GM19035 (cell line): Measurements from ENCODE around the gene TAF5L.
"Not testable (repeated sequence)": the region's sequence is repeated elsewhere in the genome, so short reads cannot be mapped to it uniquely, and the experiment has no call there.

Source experiments
- ATAC-seq: cut with Tn5 transposase; IDR thresholded peaks from one replicate; pipeline ENCODE4 v1.9.1; 2021; ENCODE audit not compliant: unreplicated experiment

Gene TAF5L

DNA sequence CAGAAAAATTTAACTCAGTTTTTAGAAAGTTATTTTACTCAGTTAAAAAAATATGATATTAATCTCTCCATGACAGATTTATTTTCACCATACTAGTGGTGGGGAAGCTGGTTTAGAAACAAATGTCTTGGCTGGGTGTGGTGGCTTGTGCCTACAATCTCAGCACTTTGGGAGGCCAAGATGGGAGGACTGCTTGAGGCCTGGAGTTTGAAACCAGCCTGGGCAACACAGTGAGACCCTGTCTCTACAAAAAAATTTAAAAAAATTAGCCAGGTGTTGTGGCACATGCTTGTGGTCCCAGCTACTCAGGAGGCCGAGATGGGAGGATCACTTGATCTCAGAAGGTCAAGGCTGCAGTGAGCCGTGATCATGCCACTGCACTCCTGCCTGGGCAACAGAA, 17.3 kb downstream of the TAF5L start:
- no peak for ATAC-seq

DNA sequence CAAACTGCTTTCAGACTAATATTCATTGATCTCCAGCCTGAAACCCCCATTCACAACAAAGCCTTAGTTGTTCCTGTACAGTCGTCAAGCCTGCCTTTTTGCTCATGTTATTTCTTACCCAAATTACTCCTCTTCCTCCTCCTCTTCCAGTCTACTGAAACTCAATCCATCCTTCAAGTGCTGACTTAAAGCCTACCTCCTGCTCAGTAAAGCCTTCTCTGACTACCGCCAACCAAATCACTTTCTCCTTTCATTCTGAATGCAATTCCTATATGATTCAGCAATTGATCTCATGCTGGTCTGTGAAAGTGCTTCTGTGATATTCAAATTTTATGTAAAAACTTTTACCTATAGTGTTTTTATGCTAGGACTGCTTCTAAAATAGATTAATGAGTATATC, 18.6 kb downstream of the TAF5L start:
- no peak for ATAC-seq

DNA sequence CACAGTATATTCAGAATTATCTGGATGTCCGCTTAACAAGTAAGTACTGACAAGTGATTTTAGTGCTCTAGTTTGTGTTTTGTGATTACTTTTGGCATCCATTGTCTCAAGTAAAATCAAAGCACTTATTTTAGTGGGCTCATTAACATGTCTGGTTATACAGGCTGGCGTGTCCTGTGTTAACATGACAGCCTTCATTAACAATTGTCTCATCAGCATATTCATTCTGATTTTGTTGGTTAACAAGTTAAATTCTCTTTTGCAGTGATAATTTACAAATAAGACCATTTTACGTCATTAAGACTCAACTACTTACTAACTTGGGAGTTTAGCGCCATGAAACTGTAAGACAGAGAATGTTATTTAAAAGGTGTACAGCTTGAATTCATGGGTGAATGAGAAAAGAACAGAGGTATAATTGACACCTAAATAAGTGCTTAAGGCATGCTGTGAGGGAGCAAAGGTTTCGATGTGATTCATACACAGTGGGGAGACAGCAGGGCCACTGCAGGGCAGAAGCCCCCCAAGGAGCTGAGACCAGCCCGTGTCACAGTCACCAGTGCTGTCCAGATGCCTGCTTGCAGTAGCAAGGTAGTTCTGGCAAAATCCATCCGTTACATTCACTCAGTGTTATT, 22.4 kb downstream of the TAF5L start:
- ATAC-seq = no peak

DNA sequence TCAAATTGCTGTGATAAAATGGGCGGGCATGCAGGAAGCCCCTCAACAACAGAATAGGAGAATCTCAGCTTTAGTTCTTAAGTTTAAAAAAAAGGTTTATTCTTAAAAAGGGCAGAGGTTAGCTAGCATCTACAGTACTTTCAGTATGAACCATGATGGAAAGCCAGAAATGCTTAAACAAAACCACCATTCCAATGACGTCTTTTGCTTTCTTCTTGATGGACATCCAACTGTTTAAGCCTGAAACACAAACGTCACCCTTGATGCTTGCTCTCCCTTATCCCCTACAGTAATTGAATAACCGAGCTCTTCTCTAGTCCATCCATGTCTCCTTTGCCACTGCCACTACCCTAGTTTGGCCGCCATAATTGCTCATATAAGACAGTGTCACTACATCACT, 25.7 kb downstream of the TAF5L start:
- ATAC-seq = no peak

DNA sequence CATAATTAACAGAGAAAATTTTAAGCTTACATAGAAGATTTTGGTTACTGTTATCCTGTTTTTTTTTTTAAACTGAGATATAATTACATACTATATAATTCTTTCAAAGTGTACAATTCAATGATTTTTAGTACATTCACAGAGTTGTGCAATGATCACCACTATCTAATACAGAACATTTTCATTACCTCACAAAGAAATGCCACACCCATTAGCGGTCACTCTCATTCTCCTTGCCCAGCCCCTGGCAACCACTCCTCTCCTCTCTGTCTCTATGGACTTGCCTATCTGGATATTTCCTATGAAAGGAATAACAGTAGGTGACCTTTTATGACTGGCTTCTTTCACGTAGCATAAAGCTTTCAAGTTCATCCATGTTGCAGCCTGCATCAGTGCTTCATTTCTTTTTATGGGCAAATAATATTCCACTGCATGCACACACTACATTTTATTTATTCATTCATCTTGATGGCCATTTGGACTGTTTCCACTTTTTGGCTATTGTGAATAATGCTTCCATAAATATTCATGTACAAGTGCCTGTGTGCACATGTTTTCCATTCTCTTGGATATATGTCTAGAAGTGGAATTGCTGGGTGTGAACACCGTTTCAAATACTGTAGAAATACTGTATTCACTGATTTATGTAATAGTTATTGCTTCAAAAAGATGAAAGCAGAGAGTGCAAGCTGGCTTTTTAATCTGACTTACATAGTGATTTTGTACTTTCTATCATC, 26.5 kb downstream of the TAF5L start:
- ATAC-seq = no peak

DNA sequence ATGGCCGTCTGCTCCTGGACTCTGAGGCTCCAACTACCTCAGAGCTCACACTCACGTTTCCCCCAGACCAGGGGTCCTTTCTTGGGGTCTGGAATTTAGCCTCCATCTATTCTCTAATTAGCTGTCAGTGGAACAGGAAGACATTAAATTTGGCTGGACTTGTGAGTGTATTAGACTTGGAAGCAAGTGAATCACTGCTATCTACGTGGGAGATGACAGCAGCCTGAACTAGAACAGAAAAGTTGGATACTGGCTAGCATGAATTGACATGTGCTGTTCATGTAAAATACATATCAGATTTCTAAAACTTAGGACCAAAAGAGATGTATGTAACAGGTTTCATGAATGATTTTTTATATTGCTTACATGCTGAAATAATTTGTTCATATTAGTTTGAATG, 28.0 kb downstream of the TAF5L start:
- no peak for ATAC-seq

DNA sequence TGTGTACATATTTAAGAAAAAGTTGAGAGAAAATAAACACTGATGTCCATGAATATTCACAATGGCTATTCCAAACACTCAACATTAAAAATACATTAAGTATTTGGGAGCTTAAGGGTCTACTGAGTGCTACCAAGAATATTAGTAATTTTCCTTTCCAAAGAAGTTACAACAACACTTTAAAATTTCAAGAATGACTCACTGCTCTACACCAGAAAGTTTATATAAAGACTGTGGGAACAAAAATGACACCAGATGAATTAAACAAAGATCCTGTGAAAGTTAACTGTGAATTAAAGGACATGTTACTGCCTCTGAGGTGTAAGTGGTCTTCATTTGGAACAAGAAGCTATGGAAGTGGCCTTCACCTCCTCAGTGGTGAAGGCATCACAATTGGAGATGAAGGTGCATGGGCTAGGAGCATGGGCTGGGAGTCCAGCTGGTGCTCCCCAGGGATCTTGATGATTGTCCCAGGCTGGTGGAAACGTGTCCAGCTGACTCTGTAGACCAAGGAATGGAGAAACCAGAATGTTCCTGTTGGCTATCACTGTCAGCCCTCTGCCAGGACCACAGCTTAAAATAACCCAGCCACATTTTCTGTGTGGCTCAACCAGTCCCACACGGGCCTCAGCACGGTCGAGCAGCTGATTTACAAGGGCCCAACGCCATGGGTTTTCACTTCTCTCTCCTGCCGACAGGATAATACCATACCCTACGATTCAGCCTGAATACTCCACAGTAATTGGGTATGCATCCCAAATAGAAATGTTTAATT, 28.8 kb downstream of the TAF5L start:
- ATAC-seq = no peak

DNA sequence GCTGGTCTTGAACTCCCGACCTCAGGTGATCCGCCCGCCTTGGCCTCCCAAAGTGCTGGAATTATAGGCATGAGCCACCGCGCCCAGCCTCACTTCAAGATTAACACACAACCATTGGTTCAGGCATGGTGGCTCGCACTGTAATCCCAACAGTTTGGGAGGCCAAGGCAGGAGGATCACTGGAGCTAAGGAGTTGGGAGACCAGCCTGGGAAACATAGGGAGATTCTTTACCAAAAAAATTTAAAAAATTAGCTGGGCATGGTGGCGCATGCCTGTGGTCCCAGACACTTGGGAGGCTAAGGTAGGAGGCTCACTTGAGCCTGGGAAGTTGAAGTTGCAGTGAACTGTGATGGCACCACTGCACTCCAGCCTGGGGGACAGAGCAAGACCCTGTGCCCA, 30.0 kb downstream of the TAF5L start:
- not testable (repeated sequence) for ATAC-seq

DNA sequence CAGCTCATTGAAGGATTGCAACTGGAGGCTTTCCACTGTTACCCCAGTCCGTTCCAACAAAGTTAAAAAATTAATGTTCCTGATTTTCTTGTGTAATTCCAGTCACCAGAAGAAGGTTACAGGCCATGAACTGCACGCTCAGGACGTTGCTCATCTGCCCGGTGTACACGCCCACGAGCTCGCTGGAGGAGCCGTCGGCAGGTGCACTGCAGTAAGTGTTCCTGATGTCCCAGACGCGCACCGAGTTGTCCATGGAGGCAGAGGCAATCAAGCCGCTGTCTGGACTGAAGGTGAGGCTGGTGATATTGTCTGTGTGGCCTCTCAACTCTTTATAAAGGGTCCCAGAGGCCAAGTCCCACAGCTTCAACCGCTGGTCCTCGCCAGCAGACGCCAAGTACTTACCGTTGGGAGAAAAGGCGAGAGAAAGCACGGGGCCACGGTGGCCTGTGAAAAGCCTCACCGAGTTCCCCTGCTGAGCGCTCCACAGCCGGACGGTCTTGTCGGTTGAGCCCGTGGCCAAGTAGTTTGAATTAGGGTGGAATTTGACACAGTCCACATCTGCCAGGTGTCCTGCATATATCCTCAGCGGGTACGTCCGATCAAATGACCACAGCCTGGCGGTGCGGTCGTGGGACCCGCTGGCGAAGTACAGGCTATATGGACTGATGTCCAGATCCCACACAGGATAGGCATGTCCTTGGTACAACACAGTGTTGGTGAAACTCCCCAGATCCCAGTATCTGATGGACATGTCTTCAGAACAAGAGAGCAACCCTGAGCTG, 31.5 kb downstream of the TAF5L start:
- no peak for ATAC-seq

DNA sequence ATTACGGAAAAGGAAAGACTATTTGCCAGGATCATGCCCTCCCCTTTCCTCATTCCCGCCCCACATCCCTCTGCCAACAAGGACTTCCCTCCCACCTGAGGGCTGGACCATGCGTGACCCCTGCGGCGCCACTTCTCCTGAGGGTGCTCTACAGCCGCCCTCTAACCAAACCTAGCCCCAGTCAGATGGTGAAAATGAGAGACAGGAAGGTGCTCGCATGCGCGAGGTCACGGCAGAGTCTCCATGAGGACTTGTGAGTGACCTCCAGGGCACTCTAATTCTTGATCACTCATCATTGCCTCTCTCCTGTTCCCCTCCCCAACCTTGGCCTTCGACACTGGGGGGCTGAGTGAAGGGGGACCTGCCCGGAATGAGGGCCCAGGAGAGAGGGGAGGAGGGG, 32.1 kb downstream of the TAF5L start:
- no peak for ATAC-seq

DNA sequence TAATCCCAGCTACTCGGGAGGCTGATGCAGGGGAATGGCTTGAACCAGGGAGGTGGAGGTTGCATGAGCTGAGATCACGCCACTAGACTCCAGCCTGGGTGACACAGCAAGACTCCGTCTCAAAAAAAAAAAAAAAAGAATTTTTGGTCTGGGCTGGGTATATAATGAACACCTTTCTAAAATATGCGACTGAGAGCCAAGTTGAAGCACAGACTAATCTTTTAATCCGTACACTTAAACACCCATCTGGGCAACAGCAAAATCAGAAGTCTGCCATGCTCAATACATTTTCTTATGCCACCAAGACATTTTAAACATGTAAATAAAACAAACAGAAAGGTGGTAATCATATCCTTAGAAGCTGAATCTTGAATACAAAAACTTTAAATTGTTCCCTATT, 35.8 kb downstream of the TAF5L start:
- ATAC-seq = no peak

DNA sequence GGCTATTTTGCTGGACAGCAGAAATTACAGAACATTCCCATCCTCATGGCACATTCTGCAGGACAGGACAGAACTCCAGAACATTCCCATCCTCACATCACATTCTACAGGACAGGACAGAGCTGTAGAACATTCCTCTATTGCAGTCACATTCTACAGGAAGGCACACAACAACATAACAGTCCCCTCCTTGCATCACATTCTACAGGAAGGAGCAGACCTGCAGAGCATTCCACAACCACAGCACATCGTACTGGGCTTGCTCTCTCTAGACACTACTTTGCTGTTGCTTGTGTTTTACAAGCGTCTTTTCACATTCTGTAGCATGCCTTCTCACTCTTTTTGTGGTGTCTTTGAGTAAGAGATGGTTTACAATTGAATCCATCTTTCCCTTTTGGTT, 40.6 kb downstream of the TAF5L start:
- no peak for ATAC-seq

DNA sequence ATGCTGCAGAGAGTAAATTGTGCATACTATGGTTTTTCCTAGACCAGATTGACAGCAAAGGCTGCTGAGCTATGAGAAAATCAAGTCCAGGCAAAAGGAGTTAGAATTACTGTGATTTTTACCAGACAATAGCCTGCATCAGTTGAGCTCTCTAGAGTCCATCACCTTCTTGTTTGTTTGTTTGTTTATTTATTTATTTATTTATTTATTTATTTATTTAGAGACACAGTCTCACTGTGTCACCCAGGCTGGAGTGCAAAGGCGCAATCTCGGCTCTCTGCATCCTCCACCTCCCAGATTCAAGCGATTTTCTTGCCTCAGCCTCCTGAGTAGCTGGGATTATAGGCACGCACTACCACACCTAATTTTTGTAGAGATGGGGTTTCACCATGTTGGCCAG, 43.2 kb downstream of the TAF5L start:
- no peak for ATAC-seq

DNA sequence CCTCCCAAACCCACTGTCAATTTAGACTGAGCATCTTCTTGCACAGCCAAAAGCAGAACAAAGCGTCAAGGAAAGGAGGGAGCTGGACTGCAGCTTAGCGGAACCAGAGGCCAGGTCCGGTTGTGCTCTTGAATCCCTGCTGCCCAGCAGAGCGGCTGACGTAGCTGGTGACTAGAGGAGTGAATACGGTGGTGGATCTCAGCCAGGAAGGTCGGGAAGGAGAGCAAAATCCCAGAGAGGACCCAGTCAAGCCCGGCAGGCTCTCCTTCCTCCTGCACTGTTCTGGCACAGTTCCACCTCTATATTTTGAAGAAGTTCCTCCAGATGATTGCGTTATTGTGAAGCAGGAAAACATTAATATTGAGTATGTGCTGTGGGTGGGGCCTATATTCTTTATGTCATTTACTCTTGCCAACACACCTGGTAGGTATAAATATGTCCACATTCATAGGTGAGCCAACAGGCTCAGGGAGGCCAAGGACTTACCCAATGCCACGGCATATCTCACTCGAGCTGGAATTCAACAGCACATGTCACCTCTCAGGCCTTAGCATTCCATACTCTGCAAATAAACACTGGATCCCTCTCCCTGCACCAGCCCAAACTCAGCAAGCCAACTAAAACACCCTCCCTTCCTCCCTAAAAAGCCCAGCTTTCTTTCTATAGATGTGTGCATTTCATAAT, 43.8 kb downstream of the TAF5L start:
- ATAC-seq = no peak

DNA sequence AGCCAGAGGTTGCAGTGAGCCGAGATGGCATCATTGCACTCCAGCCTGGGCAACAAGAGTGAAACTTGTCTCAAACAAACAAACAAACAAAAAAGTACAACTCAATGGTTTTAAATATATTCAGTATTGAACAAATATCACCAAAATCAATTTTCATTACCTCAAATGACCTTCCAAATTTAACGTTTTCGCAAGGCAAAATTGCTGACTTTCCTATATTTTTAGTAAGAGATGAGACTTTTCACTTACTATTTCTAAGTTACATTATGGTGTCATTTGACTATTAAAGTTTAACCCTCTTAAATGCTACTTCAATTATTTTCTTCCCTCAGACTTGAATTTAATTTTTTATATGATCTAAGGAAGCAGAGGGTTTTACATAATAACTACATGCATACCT, 44.4 kb downstream of the TAF5L start:
- no peak for ATAC-seq

DNA sequence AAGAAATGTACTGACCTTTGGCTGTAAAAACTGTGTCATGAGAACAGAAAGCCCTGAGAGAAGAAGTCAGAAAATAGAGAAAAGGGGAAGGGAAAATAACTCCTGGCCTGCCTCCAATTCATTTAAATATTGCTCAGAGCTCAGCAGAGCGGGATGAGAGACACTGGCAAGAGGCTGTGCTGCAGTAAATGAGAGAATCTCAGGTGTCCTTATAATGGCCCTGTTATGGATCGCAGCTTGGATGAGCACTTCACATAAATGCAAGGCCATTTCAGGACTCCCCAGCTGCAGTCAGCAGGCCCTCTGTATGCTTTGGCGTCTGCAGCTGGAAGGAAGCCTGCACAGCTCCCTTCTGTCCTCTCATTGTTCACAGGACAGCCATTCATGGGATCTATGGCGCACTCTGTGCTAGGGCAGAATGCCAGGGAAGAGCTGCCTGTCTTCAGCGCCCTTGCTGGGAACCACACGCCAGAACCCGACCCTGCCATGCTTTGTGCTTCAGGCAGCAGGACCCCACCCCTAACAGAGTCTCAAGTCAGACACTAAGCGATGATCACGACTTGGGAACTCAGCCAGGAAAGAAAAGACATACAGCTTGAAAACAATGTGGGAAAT, 46.8 kb downstream of the TAF5L start:
- peak; percentile 68 for ATAC-seq

DNA sequence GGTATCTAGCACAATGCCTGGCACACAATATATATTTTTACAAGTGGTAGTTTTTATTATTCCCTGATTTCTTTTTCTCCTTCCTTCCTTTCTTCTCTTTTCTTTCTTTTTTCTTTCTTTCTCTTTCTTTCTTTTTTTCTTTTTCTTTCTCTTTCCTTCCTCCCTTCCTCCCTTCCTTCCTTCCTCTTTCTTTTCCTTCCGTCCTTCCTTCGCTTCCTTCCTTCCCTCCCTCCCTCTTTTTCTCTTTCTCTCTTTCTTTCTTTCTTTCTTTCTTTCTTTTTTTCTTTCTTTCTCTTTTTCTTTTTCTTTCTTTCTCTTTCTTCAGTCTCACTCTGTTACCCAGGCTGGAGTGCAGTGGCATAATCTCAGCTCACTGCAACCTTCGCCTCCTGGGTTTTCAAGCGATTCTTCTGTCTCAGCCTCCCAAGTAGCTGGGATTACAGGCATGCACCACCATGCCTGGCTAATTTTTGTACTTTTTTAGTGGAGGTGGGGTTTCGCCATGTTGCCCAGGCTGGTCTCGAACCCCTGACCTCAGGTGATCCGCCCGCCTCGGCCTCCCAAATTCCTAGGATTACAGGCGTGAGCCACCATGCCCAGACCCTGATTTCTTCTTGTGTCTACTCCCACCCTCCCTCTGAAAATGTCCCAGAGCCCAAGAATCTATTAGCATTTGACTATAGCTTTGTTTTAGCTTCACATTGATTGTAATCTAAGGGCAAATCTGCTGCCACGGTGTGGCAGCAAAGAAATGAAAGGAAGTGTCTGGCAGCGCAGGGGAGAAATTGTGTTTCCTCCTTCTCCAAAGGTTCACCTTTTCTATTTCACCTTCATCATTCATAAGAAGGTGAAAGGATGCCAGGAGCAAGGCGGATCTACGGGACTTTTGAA, 47.5 kb downstream of the TAF5L start:
- peak; percentile 29 for ATAC-seq

DNA sequence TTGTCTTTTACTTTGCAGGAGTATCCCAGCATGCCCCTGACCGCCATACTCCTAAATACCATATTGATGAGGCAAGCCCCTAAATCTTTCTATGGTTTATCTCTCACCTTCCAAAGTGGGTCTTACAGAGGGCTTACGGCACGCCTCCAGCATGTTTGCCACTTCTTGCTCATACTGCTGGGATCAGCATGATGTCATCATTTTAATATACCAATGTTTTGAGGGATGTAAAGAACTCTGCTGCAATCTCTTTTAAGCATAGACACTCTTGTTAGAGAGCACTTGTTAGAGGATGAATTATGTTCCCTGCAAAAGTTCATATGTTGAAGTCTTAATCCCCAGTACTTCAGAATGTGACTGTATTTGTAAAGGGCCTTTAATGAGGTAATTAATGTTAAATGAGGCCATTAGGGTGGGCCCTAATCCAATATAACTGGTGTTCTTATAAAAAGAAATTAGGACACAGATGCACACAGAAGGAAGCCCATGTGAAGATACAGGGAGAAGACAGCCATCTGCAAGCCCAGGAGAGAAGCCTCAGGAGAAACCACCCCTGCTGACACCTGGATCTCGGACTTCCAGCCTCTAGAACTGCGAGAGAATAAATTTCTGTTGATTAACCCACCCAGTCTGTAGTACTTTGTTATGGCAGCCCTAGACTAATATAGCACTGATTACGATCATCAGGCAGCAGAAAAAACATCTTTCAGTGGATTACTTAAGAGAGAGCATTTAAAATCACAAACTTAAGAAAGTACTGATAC, 51.1 kb downstream of the TAF5L start:
- ATAC-seq = no peak

DNA sequence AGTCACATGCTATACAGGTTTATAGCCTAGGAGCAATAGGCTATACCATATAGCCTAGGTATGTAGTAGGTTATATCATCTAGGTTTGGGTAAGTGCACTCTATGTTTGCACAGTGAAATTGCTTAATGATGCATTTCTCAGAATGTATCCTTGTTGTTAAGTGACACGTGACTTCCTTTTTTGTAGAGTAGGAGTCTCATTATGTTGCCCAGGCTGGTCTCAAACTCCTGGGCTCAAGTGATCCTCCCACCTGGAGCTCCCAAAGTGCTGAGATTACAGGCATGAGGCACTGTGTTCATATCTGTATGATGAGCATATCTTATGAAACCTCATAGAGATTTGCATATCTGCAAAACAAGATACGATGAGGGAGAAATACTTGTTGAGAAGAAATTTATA, 53.6 kb downstream of the TAF5L start:
- no peak for ATAC-seq
